T-cell (primary cell): ENCODE results near the gene HES3. TPM values are rescaled to one million over a fixed set of nuclear protein-coding genes. Genes with fewer than 3 reads are reported as not detected.

Experiments used
- ATAC-seq, 4 experiments: fragments of 200-7000 bp in 3 of 4; fragments of 150-1000 bp in 1 of 4; cut with Tn5 transposase; replicated peaks in 1 of 4; 1 replicate in 3 of 4; 2 replicates in 1 of 4; pipeline ENCODE4 v1.10.0; 2021; ENCODE audit warnings: moderate library complexity in 3 of 4, mild to moderate bottlenecking in 2 of 4, moderate number of reproducible peaks in 1 of 4
- CTCF ChIA-PET, 2 donors: fragments of 300-600 bp; sonication (Branson Sonifier 250); formaldehyde crosslinking; loops; one replicate each; lab custom pipeline; 2022; ENCODE audit warnings: antibody characterized with exemption in 2 of 2; lab: Charles Lee
- POLR2A ChIA-PET, 2 donors: fragments of 300-600 bp; sonication (Branson Sonifier 250); formaldehyde crosslinking; loops; one replicate each; lab custom pipeline; 2022; ENCODE audit warnings: antibody characterized with exemption in 2 of 2; lab: Charles Lee
- DNase-seq, 35 experiments: peaks; one replicate each; pipeline versions ENCODE4 v3.0.0 to v3.0.0-alpha.2; 2013 to 2023
- H3K27ac ChIP-seq: one replicate; pipeline ENCODE4 v1.5.1; 2013; ENCODE audit warnings: low read length
- H3K27me3 ChIP-seq, 2 experiments: replicated peaks in 1 of 2; 1 replicate in 1 of 2; 2 replicates in 1 of 2; pipeline versions ENCODE4 v1.6.1 to v1.7.0; 2013; ENCODE audit warnings: low read length in 1 of 2, mixed read lengths in 1 of 2; ENCODE audit not compliant: control insufficient read depth in 2 of 2, insufficient read depth in 2 of 2; ENCODE audit errors: extremely low read depth in 1 of 2
- H3K36me3 ChIP-seq, 2 donors: 1 replicate in 1 of 2; 2 replicates in 1 of 2; pipeline versions ENCODE4 v1.6.1 to v1.7.0; 2013; ENCODE audit warnings: low read length in 1 of 2; ENCODE audit not compliant: control insufficient read depth in 2 of 2, insufficient read depth in 1 of 2; ENCODE audit errors: extremely low read depth in 1 of 2
- H3K4me1 ChIP-seq, 2 experiments: 1 replicate in 1 of 2; 2 replicates in 1 of 2; pipeline versions ENCODE4 v1.6.1 to v1.7.0; 2013; ENCODE audit warnings: low read length in 2 of 2, mixed read lengths in 1 of 2; ENCODE audit not compliant: insufficient read depth in 2 of 2, control insufficient read depth in 1 of 2; ENCODE audit errors: extremely low read depth in 1 of 2
- H3K4me3 ChIP-seq, 2 donors: 1 replicate in 1 of 2; 2 replicates in 1 of 2; pipeline versions ENCODE4 v1.5.1 to v1.7.0; 2013; ENCODE audit warnings: mild to moderate bottlenecking in 2 of 2, low read length in 1 of 2, moderate library complexity in 1 of 2; ENCODE audit not compliant: control insufficient read depth in 1 of 2; ENCODE audit errors: extremely low read depth in 1 of 2
- H3K9me3 ChIP-seq: 2 replicates; pipeline ENCODE4 v1.7.0; 2013
- H3K27ac Mint-ChIP-seq, 2 donors: one replicate each; pipeline ENCODE4 v1.8.0; 2020 to 2021; ENCODE audit warnings: mild to moderate bottlenecking in 2 of 2, mixed read lengths in 2 of 2
- H3K27me3 Mint-ChIP-seq, 2 donors: one replicate each; pipeline ENCODE4 v1.8.0; 2021 to 2022; ENCODE audit warnings: mixed read lengths in 2 of 2
- H3K36me3 Mint-ChIP-seq: one replicate; pipeline ENCODE4 v1.8.0; 2021; ENCODE audit warnings: mixed read lengths
- H3K4me1 Mint-ChIP-seq, 3 donors: one replicate each; pipeline ENCODE4 v1.8.0; 2020 to 2022; ENCODE audit warnings: mixed read lengths in 3 of 3, mild to moderate bottlenecking in 1 of 3
- H3K4me3 Mint-ChIP-seq, 3 donors: one replicate each; pipeline ENCODE4 v1.8.0; 2020 to 2022; ENCODE audit warnings: mild to moderate bottlenecking in 3 of 3, mixed read lengths in 3 of 3, moderate library complexity in 3 of 3
- H3K9me3 Mint-ChIP-seq, 3 donors: one replicate each; pipeline ENCODE4 v1.8.0; 2020 to 2022; ENCODE audit warnings: mixed read lengths in 3 of 3
- WGBS: methylation state at CpG from one replicate; pipeline ENCODE4 v1.1.5; 2013; ENCODE audit warnings: missing lambda C conversion rate; ENCODE audit not compliant: insufficient coverage; 5-methylcytosine and 5-hydroxymethylcytosine counted together
- total RNA-seq, 35 experiments: library from RNA in 6 of 35; stranded (reverse) in 6 of 35; fragments of 120-200 nt in 1 of 35; gene quantifications; one replicate each; pipeline versions ENCODE4 v1.2.1 to v1.2.4 and lab custom pipeline; 2013 to 2026

Gene HES3, protein sequence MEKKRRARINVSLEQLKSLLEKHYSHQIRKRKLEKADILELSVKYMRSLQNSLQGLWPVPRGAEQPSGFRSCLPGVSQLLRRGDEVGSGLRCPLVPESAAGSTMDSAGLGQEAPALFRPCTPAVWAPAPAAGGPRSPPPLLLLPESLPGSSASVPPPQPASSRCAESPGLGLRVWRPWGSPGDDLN
- total RNA-seq: not detected
- total RNA-seq (2013): not detected
- 0 to 0.08 (median 0) reads per million in 29 experiments for total RNA-seq (lab: John Stamatoyannopoulos, UW)

DNA sequence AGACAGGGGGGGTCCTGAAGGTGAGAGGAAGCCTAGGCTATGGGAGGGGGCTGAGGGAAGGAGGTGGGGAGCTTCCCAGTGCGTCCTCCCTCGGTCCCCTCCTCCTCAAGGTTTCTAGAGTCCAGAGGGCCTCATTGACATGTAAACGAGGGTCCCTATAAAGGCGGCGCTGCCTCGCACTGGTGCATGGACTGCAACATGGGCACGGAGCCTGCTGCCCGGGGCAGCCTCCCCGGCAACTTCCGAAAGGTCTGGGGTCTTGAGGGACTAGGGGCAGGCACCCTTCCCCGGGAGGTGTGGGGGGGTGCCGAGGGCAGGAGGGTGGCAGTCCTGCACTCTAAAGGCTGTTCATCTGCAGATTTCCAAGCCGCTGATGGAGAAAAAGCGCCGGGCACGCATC lies at the start of gene HES3:
TSS of gene HES3 (plus strand) at position 187 of the 400 bp plus-strand sequence. CDS start at position 374, 187 bp downstream.
- H3K27me3 ChIP-seq: peaks cover 23 to 92% of the 10 kb centered on the region in 2 experiments
- no peak for ATAC-seq
- POLR2A ChIA-PET: interaction anchor here in 1 of 2 donors (0.7 kb wide), 1 partner anchor 337 kb away, joined by 5 read pairs; no protein-coding TSS in a partner anchor

DNA sequence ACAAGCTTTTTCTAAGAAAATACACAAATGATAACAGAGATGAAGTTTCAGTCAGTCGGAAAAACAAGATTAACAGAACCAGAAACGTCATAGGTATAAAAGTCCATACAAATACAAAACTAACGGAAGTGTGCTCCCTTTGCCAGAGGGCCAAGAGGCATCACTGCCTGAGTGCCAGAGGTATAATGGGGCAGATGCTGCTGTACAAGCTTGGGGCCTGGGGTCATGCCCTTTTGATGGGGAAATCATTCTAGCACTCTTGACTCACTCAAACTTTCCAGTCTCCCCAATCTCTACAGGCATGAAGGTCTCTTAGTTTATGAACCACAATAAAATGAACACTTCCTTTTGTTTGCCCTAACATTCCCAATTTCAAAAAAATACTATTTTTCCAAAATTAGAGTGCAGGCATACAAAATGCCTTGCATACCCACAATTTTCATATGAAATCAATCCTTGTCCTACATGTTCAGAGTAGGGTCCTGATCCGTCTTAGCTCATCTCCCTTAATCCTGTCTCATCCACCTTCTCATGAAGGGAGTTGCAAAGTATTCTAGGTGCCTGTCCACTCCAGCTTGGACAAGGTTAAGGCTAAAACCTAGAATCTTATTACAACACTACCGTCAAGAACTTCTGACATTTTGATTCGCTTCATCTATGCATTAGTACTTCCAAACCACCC lies 46.1 kb upstream of the HES3 start:
- WGBS: 33% methylated on average over 2 of the region's 6 CpGs
- Mint-ChIP-seq H3K4me1 (peaks cover 49 to 54% (median 51%) of the 10 kb centered on the region in 3 donors), H3K27ac (peak overlapping the region; percentile 82 to 97), H3K36me3 (peaks cover 13% of the 10 kb centered on the region), H3K4me3 (peak overlapping the region; percentile 85 to 97 (median 96)), H3K27me3 (no peaks in the 10 kb centered on the region), H3K9me3 (peaks cover 0 to 3% (median 0%) of the 10 kb centered on the region in 3 donors)
- peaks cover 12 to 32% of the 10 kb centered on the region in 2 experiments for H3K4me1 ChIP-seq
- POLR2A ChIA-PET: no interaction called here
- peak overlapping the region in 1 of 2 donors; percentile 98 for H3K4me3 ChIP-seq
- peaks cover 0 to 42% of the 10 kb centered on the region in 2 donors for H3K36me3 ChIP-seq
- H3K27ac ChIP-seq: no peak overlapping the region
- H3K9me3 ChIP-seq: no peaks in the 10 kb centered on the region
- CTCF ChIA-PET: interaction anchor here in 1 of 2 donors (1.0 kb wide), 1 partner anchor 15 kb away, joined by 3 read pairs; no protein-coding TSS in a partner anchor
- peaks cover 0 to 3% of the 10 kb centered on the region in 2 experiments for H3K27me3 ChIP-seq
- ATAC-seq: no peak
- DNase-seq: no peak

More for the DNA sequence above, at the start of gene HES3:
- Mint-ChIP-seq H3K27me3 (peaks cover 41 to 73% of the 10 kb centered on the region in 2 donors), H3K27ac (no peak within 1 kb of the TSS), H3K36me3 (no peaks in the 10 kb centered on the region), H3K4me1 (peaks cover 13 to 21% (median 13%) of the 10 kb centered on the region in 3 donors), H3K9me3 (no peaks in the 10 kb centered on the region), H3K4me3 (peak within 1 kb of the TSS in 1 of 3 donors; percentile 37)
- Histone ChIP-seq H3K9me3 (no peaks in the 10 kb centered on the region), H3K4me1 (peaks cover 3 to 37% of the 10 kb centered on the region in 2 experiments), H3K4me3 (no peak within 1 kb of the TSS), H3K27ac (no peak within 1 kb of the TSS), H3K36me3 (no peaks in the 10 kb centered on the region)
- no peak for DNase-seq
- CTCF ChIA-PET: interaction anchor here in 1 of 2 donors (0.7 kb wide), 2 partner anchors 13 to 673 kb away, joined by 3 to 4 read pairs; no protein-coding TSS in a partner anchor
- 15% methylated on average over 9 of the region's 16 CpGs for WGBS

DNA sequence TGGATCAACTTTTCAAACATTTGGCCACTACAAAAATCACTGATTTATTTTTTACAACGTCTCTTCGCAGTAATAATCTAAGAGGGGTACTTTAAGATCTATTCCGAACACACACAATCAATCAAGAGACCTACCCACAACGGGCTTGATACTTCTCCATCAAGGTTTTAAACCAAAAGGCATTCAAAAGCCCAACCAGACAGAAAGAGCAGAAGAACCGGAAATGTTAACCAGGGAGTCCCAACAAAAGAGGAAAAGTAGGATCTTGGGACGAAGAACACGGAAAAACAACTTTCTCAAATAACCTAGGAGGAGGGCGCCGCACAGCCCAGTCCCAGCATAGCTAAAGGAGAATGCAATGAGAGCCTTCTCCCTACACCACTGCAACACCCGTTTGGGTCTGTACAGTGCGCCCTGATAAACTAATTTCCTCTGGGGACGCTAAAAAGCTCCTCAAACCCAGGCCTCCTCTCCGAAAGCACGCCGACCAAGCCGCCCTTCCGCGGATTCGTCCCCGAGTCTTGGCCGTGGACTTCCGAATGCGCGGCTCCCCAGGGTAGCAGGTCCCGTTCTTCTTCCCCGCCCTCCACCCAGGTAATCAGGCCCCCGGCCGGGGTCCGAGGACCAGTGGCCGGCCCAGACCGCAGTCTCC lies 45.2 kb upstream of the HES3 start:
- peak overlapping the region; percentile 85 to 97 (median 96) for H3K4me3 Mint-ChIP-seq
- peaks cover 8% of the 10 kb centered on the region for H3K36me3 Mint-ChIP-seq
- WGBS: 0% methylated on average over 27 of the region's 31 CpGs
- H3K27me3 Mint-ChIP-seq: no peaks in the 10 kb centered on the region
- Histone ChIP-seq H3K9me3 (no peaks in the 10 kb centered on the region), H3K36me3 (peaks cover 0 to 35% of the 10 kb centered on the region in 2 donors), H3K4me3 (peak overlapping the region; percentile 93 to 98), H3K27ac (peak overlapping the region; percentile 61), H3K4me1 (peaks cover 12 to 32% of the 10 kb centered on the region in 2 experiments), H3K27me3 (peaks cover 0 to 3% of the 10 kb centered on the region in 2 experiments)
- peak overlapping the region; percentile 82 to 97 for H3K27ac Mint-ChIP-seq
- peak; percentile 9 to 26 (median 14) for ATAC-seq
- POLR2A ChIA-PET: interaction anchor here in 1 of 2 donors (0.5 to 0.6 kb wide), 2 partner anchors 195 to 262 kb away, joined by 5 to 9 read pairs; partner anchors contain the start of gene ACOT7
- peaks cover 0 to 3% (median 0%) of the 10 kb centered on the region in 3 donors for H3K9me3 Mint-ChIP-seq
- peak in 7 of 35 experiments; percentile 12 to 39 (median 25) for DNase-seq
- CTCF ChIA-PET: no interaction called here
- peaks cover 43 to 52% (median 51%) of the 10 kb centered on the region in 3 donors for H3K4me1 Mint-ChIP-seq

DNA sequence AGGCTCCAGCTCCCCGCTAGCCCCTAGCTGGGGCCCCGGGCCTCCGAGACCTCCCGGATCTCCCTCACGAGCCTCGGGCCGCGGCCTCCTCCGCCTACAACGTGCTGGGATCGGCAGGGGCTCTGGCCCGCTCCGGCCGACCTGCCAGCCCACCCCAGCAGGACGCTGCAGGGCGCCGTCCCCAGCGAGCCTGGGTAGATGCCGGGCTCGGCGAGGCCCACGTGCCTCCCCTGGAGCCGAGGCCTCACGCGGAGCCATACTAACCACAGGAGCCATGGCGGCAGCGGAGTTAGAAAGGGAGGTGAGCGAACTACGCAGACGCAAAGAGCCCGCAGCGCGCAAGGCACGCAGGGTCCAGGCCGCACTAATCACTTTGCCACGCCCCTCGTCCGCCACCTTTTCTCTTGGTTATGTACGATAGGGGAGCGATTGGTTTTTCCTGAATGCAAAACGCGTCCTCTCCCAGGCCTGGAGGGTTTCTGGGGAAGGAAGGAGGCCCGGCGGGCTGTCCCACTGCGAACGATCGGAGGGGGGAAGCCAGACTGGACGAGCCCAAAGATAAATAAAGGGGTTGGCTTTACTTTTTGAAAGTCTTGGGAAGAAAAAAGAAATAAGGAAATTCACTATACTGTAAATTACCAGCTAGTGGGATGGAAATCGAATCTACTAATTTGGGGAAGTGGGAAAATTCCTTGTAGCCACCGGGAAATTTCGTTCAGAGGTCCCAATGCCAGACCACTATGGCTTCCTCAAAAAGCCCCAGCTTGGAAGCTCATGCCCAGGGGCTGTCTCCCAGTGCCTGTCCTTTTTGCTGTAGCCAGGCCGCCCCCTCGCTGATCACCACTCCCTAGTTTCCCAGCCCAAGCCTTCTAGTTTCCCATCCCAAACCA lies 44.4 kb upstream of the HES3 start, which contains the start of gene RPL22:
TSS of gene RPL22 (minus strand) at position 298 of the 890 bp plus-strand sequence. CDS start at position 276, 22 bp downstream.
- Mint-ChIP-seq H3K9me3 (peaks cover 0 to 3% (median 0%) of the 10 kb centered on the region in 3 donors), H3K4me3 (peak within 1 kb of the TSS; percentile 85 to 97 (median 96)), H3K27me3 (peaks cover 0 to 1% of the 10 kb centered on the region in 2 donors), H3K36me3 (peaks cover 8% of the 10 kb centered on the region), H3K4me1 (peaks cover 42 to 51% (median 50%) of the 10 kb centered on the region in 3 donors), H3K27ac (peak within 1 kb of the TSS; percentile 97)
- Histone ChIP-seq H3K4me3 (peak within 1 kb of the TSS; percentile 93 to 98), H3K4me1 (peaks cover 12 to 32% of the 10 kb centered on the region in 2 experiments), H3K27me3 (peaks cover 0 to 3% of the 10 kb centered on the region in 2 experiments), H3K9me3 (no peaks in the 10 kb centered on the region), H3K36me3 (peaks cover 0 to 28% of the 10 kb centered on the region in 2 donors), H3K27ac (peak within 1 kb of the TSS; percentile 61)
- ATAC-seq: peak; percentile 97 to 98 (median 97)
- DNase-seq: peak; percentile 91 to 99 (median 96)
- WGBS: 3% methylated on average over 45 of the region's 53 CpGs
- CTCF ChIA-PET: no interaction called here
- POLR2A ChIA-PET: interaction anchor here in 1 of 2 donors (0.6 kb wide), 1 partner anchor 194 kb away, joined by 5 read pairs; the partner anchor contains the start of gene ACOT7

DNA sequence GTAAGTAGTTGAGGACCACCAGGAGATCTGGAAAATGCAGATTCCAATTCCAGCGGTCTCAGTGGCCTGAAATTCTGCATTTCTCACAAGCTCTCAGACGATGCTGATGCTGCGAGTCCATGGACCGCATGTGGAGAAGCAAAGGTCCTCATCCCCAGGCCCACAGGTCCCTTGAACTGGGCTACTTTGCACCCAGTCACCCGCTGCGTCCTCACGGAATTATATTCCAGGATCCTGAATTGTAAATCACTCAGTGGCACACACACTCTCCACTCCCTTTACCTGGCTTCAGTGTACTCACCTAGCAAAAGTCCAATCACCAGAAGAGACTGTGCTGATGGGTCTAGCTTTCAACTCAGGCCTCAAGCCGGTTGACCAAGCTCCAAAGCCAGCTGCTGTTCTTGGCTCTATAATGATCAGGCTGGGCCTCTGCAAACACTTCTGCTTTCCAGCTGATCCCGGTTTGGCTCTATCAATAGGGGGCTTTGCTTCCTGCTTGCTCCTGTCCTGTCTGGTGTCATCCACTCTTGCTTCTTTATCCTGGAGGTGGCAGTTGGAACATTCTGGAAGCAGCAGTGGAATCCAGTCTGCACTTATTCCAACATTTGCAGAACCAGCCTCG lies 43.7 kb upstream of the HES3 start:
- peaks cover 0 to 22% of the 10 kb centered on the region in 2 donors for H3K36me3 ChIP-seq
- WGBS: 95% methylated on average over 10 of the region's 10 CpGs
- POLR2A ChIA-PET: no interaction called here
- Mint-ChIP-seq H3K4me3 (peak overlapping the region; percentile 85 to 97 (median 96)), H3K27ac (peak overlapping the region; percentile 97), H3K36me3 (peaks cover 8% of the 10 kb centered on the region), H3K27me3 (peaks cover 0 to 1% of the 10 kb centered on the region in 2 donors), H3K9me3 (peaks cover 0 to 3% (median 0%) of the 10 kb centered on the region in 3 donors), H3K4me1 (peaks cover 48 to 55% (median 51%) of the 10 kb centered on the region in 3 donors)
- peak overlapping the region; percentile 58 for H3K27ac ChIP-seq
- peaks cover 12 to 40% of the 10 kb centered on the region in 2 experiments for H3K4me1 ChIP-seq
- no peaks in the 10 kb centered on the region for H3K9me3 ChIP-seq
- CTCF ChIA-PET: interaction anchor here (0.5 to 0.6 kb wide), 2 partner anchors 45 to 492 kb away, joined by 3 to 9 read pairs; no protein-coding TSS in a partner anchor
- H3K27me3 ChIP-seq: peaks cover 0 to 10% of the 10 kb centered on the region in 2 experiments
- H3K4me3 ChIP-seq: peak overlapping the region; percentile 93 to 98
- no peak for ATAC-seq
- DNase-seq: no peak
